ENCODE results near the gene MAB21L4.

Gene MAB21L4

DNA sequence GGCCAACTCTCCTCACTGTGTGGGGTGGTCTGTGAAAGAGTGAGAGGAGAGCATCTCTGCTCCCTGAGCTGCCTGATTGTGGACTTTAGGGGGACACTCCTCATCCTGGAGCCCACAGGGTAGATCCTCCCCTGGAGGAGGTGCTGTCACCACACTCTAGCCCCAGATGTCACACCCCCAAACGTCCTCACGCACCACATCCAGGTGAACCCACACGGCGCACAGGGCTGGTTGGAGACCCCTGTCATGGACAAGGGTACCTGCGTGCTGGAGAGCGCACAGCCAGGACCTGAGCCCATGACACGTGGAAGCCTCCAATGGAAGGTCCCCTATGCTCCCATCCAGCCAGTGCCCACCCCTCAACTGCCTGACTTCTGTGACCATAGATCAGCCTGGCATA is 16.9 kb downstream of the MAB21L4 start:
- in situ Hi-C loops (cut with HindIII; ENCODE audit: low sequenced_read_pairs) = no loop called here
- DNase-seq (ENCODE audit: low read depth) = no peak
- TF ChIP-seq, protein P1, sequence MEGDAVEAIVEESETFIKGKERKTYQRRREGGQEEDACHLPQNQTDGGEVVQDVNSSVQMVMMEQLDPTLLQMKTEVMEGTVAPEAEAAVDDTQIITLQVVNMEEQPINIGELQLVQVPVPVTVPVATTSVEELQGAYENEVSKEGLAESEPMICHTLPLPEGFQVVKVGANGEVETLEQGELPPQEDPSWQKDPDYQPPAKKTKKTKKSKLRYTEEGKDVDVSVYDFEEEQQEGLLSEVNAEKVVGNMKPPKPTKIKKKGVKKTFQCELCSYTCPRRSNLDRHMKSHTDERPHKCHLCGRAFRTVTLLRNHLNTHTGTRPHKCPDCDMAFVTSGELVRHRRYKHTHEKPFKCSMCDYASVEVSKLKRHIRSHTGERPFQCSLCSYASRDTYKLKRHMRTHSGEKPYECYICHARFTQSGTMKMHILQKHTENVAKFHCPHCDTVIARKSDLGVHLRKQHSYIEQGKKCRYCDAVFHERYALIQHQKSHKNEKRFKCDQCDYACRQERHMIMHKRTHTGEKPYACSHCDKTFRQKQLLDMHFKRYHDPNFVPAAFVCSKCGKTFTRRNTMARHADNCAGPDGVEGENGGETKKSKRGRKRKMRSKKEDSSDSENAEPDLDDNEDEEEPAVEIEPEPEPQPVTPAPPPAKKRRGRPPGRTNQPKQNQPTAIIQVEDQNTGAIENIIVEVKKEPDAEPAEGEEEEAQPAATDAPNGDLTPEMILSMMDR (IDR thresholded peaks at IDR 0.05; ENCODE audit: low read depth, low read length, missing control alignments) = no peak
- no peak overlapping the region for H3K4me3 ChIP-seq (ENCODE audit: low read depth, low read length)

DNA sequence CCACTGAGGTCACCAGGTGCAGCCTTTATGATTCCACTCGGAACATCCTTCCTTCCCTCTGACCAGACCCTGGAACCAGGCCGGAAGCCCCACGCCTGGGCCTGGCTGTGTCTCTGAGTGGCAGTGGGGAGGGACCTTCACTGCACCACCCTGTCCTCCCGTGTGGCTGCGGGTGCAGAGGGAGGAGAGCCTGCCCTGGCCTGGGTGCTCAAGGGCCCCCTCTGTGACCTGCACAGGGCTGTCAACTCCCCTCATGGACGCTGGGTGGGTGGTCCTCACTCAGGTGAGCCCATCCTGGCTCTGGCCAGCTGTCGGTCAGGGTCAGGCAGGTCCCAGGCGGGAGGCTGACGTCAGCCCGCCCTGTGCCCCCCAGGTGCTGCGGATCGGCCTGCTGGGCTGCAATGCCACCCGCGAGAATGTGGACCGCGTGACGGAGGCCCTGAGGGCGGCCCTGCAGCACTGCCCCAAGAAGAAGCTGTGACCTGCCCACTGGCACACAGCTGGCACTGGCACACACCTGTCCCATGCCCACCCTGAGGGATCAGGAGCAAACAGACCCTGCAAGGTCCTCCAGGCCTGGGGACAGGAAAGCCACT is 17.5 kb downstream of the MAB21L4 start:
- no peak overlapping the region for H3K4me3 ChIP-seq (ENCODE audit: low read depth, low read length)
- no peak for DNase-seq (ENCODE audit: low read depth)
- TF ChIP-seq, protein P1 (IDR thresholded peaks at IDR 0.05; ENCODE audit: low read depth, low read length, missing control alignments) = no peak

DNA sequence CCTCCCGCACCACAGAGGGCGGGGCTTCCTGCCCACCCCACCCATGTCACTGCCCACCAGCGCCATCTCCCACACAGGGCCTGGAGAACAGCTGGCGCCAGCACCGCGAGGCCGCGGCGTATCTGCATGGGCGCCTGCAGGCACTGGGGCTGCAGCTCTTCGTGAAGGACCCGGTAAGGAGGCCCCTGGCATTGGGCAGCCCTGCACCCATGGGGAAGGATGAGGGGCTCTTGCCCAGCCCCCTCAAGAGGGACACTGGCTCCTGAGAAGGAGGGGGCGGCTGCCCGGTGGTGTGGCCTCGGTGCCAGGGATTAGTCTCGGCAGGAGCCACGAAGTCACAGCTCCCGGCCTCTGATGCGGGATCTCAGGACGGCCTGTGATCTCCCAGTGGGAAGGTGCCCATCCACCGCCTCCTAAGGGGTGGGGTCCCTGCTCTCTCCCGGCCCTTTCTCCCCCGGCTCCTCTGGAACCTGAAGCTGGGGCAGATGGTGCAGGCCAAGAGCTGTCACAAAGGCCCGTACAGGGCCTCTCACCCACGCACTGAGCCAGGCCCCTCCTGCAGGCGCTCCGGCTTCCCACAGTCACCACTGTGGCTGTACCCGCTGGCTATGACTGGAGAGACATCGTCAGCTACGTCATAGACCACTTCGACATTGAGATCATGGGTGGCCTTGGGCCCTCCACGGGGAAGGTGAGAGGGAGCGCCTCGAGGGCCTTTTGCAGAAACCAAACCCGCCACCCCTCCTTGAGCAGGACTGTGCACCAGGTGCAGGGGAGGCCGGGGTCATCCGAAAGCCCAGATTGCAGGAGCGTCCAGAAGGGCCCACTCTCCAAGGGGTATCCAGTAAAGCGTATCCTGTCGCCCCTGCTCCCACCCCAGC is 18.3 kb downstream of the MAB21L4 start:
- H3K4me3 ChIP-seq (ENCODE audit: low read depth, low read length) = no peak overlapping the region
- in situ Hi-C loops (cut with HindIII; ENCODE audit: low sequenced_read_pairs) = no loop called here
- DNase-seq (ENCODE audit: low read depth) = no peak
- TF ChIP-seq, protein P1 (IDR thresholded peaks at IDR 0.05; ENCODE audit: low read depth, low read length, missing control alignments) = no peak

More for the DNA sequence above, 17.5 kb downstream of the MAB21L4 start:
- in situ Hi-C loops (cut with HindIII; ENCODE audit: low sequenced_read_pairs) = no loop called here

DNA sequence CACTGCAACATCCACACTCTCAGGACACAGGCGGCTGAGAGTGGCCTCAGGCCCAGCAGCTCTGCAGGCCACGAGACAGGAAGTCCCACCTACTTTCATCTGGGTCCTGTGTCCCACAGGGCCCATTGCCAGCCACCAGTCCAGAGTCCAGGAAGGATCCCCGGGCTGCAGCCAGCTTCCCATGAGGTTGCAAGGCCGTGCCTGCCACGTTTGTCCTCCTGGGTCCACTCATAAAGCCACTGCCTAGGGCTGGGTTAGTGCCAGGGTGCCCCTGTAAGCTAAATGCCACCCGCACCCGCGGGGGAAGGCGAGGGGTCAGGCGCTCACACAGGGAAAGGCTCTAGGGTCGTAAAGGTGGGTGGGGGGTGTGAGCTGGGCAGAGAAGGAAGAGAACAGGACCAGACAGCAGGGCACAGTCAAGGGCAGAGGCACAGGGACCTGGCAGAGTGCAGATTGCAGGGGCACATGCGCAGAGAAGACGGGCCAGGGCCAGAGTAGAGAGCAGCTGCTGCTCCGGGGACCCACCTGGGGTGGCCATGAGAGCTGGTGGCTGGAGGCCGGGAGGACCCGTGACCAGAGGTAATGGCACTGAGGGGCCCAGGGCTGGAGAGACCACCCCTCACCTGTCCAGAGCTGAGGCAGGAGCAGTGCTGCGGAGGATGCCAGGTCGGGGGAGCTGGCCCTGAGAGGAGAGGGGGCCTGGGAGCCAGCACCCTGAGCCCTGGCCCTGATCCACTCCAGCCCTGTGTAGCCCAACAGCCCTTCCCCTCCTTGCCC is 19.3 kb downstream of the MAB21L4 start:
- in situ Hi-C loops (cut with HindIII; ENCODE audit: low sequenced_read_pairs) = no loop called here
- no peak for DNase-seq (ENCODE audit: low read depth)
- TF ChIP-seq, protein P1 (IDR thresholded peaks at IDR 0.05; ENCODE audit: low read depth, low read length, missing control alignments) = no peak
- no peak overlapping the region for H3K4me3 ChIP-seq (ENCODE audit: low read depth, low read length)

DNA sequence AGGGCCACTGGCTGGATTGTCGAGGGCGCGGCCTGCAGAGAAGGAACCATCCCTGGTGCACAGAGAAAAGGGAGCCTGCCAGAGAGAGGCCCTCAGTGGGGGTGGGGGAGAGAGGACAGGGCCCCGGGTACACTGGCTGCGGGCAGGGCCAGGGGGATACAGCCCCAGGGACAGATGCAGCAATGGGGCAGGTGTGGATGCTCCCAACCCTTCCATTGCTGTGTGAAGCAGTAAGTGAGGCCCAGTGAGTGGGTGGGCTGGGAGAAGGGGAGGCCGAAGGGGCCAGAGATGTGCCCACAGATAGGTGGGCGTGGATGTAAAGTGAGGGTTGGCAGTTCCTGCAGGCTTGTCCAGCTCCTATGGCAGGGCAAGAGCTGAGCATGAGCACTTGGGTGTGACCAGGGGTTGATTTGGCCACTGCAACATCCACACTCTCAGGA is 19.9 kb downstream of the MAB21L4 start:
- H3K4me3 ChIP-seq (ENCODE audit: low read depth, low read length) = no peak overlapping the region
- TF ChIP-seq, protein P1 (IDR thresholded peaks at IDR 0.05; ENCODE audit: low read depth, low read length, missing control alignments) = no peak
- in situ Hi-C loops (cut with HindIII; ENCODE audit: low sequenced_read_pairs) = no loop called here
- no peak for DNase-seq (ENCODE audit: low read depth)
